Measurements from ENCODE around the gene TNFSF8. TPM values are rescaled to one million over a fixed set of nuclear protein-coding genes. Genes with fewer than 3 reads are reported as not detected.

TNFSF8 gene
- total RNA-seq, 2 experiments from 2014 or later, result 27.7 to 50.3 TPM

DNA sequence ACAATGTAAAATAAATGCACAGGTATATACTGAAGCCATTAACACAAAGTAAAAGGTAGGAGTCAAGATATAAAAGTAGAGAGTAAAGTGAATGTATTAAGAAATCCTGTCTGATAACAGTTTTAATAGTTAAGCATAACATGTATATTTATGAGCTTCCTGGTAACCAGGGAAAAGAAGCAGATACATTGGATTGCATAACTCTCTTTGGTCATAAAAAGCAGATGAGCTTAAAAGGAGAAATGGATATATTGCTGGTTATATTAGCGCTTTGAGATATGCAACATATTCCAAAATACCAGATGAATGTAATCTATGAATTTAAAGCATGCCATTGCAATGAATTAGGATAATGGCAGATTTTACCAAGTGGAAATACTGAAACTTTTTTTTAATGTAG, 6.2 kb upstream of the TNFSF8 start:
- Histone ChIP-seq H3K4me3 (ENCODE audit: low read depth, low read length, poor library complexity, severe bottlenecking) (no peak overlapping the region), H3K9me3 (ENCODE audit: low read length) (no peaks in the 10 kb centered on the region), H4K20me1 (ENCODE audit: insufficient read depth, low read length) (no peaks in the 10 kb centered on the region), H3K36me3 (ENCODE audit: insufficient read depth, low read length) (no peaks in the 10 kb centered on the region), H3K27ac (ENCODE audit: low read depth, low read length, poor library complexity, severe bottlenecking) (no peak overlapping the region), H3K4me1 (ENCODE audit: insufficient read depth, low read length, poor library complexity, severe bottlenecking) (peaks cover 30% of the 10 kb centered on the region), H3K9me2 (ENCODE audit: insufficient read depth, low read length) (no peaks in the 10 kb centered on the region), H2AFZ (ENCODE audit: low read length) (no peak overlapping the region), H3K4me2 (ENCODE audit: low read length) (no peak overlapping the region), H3K79me2 (ENCODE audit: insufficient read depth, low read depth, low read length) (no peaks in the 10 kb centered on the region)
- no TSS peak for BruUV-seq (replicated peaks)
- CTCF ChIA-PET (ENCODE audit: unreplicated experiment), result interaction anchor here (0.7 kb wide), 1 partner anchor 26 kb away, joined by 4 read pairs; no protein-coding TSS in a partner anchor
- POLR2A ChIA-PET, result interaction anchor here (0.5 to 3.2 kb wide), 10 partner anchors 11 to 370 kb away, joined by 3 to 8 read pairs (median 4); no protein-coding TSS in a partner anchor
- no peak for TF ChIP-seq CTCF (conservative IDR thresholded peaks at IDR 0.05; ENCODE audit: low read length)
- TF ChIP-seq EZH2phosphoT487 (IDR thresholded peaks at IDR 0.05; ENCODE audit: borderline replicate concordance, low read depth, low read length), result no peak
- intact Hi-C loops (cut with micrococcal nuclease; ENCODE audit: unreplicated experiment), result no loop called here
- no peak for DNase-seq (ENCODE audit: low spot score)

DNA sequence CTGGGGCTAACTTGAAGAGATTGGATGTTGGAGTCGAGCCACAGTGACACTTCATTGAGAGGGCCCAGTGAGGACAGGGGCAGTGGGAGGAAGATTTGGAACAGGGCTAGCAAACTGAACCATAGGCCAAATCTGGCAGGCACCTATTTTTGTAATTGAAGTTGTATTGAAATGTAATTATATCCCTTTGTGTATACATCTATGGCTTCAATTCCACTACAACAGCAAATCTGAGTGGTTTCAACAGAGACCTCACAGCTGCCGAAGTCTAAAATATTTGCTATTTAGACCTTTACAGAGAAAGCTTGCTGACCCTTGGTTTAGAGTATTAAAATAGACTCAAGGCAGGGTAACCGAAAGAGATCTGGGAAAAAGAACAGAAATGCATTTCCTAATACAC, 4.7 kb upstream of the TNFSF8 start:
- no peaks in the 10 kb centered on the region for H3K36me3 ChIP-seq (ENCODE audit: insufficient read depth, low read length)
- H4K20me1 ChIP-seq (ENCODE audit: insufficient read depth, low read length), result no peaks in the 10 kb centered on the region
- H3K4me1 ChIP-seq (ENCODE audit: insufficient read depth, low read length, poor library complexity, severe bottlenecking), result peaks cover 41% of the 10 kb centered on the region
- H3K79me2 ChIP-seq (ENCODE audit: insufficient read depth, low read depth, low read length), result peaks cover 2% of the 10 kb centered on the region; the same call in 1 of the 2 replicates
- ChIA-PET POLR2A (interaction anchor here (3.2 kb wide), 1 partner anchor 9 kb away, joined by 8 read pairs; no protein-coding TSS in a partner anchor), CTCF (ENCODE audit: unreplicated experiment) (no interaction called here)
- H3K9me3 ChIP-seq (ENCODE audit: low read length), result no peaks in the 10 kb centered on the region
- intact Hi-C loops (cut with micrococcal nuclease; ENCODE audit: unreplicated experiment), result no loop called here
- H3K9me2 ChIP-seq (ENCODE audit: insufficient read depth, low read length), result no peaks in the 10 kb centered on the region
- no peak overlapping the region for H2AFZ ChIP-seq (ENCODE audit: low read length)
- H3K4me2 ChIP-seq (ENCODE audit: low read length), result no peak overlapping the region
- H3K4me3 ChIP-seq (ENCODE audit: low read depth, low read length, poor library complexity, severe bottlenecking), result no peak overlapping the region
- no peak overlapping the region for H3K27ac ChIP-seq (ENCODE audit: low read depth, low read length, poor library complexity, severe bottlenecking)
- TF ChIP-seq EZH2phosphoT487 (IDR thresholded peaks at IDR 0.05; ENCODE audit: borderline replicate concordance, low read depth, low read length), result no peak
- no peak for TF ChIP-seq CTCF (conservative IDR thresholded peaks at IDR 0.05; ENCODE audit: low read length)
- no peak for DNase-seq (ENCODE audit: low spot score)
- no TSS peak for BruUV-seq (replicated peaks)

DNA sequence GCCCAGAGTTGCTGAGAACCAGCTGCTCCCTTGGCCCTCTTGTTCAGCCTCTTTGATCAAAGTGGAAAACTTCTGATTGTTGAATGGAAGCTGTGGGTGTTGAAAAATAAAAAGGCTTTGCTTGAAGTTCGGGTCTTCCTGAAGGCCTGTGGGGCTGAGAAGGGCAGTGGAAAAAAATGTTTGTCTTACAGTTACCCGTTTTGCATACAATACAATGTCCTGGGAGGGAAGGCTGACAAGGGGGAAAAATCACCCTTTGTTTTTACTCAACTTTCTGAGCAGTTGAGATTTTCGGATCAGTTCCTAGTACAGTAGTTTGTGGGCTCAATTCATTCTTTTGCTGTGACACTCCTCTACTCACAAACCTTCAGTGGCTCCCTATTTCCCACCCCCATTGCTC, 2.1 kb upstream of the TNFSF8 start:
- ChIA-PET POLR2A (interaction anchor here (0.7 to 6.2 kb wide), 7 partner anchors 9 to 33 kb away, joined by 3 to 108 read pairs (median 4); no protein-coding TSS in a partner anchor), CTCF (ENCODE audit: unreplicated experiment) (no interaction called here)
- Histone ChIP-seq H3K9me3 (ENCODE audit: low read length) (no peaks in the 10 kb centered on the region), H3K4me2 (ENCODE audit: low read length) (peak overlapping the region; percentile 84), H3K4me1 (ENCODE audit: insufficient read depth, low read length, poor library complexity, severe bottlenecking) (peaks cover 28% of the 10 kb centered on the region), H2AFZ (ENCODE audit: low read length) (peak overlapping the region; percentile 58; the same call in 1 of the 2 replicates), H3K36me3 (ENCODE audit: insufficient read depth, low read length) (no peaks in the 10 kb centered on the region), H3K4me3 (ENCODE audit: low read depth, low read length, poor library complexity, severe bottlenecking) (no peak overlapping the region), H4K20me1 (ENCODE audit: insufficient read depth, low read length) (no peaks in the 10 kb centered on the region), H3K79me2 (ENCODE audit: insufficient read depth, low read depth, low read length) (peaks cover 29% of the 10 kb centered on the region), H3K27ac (ENCODE audit: low read depth, low read length, poor library complexity, severe bottlenecking) (peak overlapping the region; percentile 27), H3K9me2 (ENCODE audit: insufficient read depth, low read length) (no peaks in the 10 kb centered on the region)
- TF ChIP-seq EZH2phosphoT487 (IDR thresholded peaks at IDR 0.05; ENCODE audit: borderline replicate concordance, low read depth, low read length), result no peak
- no peak for TF ChIP-seq CTCF (conservative IDR thresholded peaks at IDR 0.05; ENCODE audit: low read length)
- no TSS peak for BruUV-seq (replicated peaks)
- intact Hi-C loops (cut with micrococcal nuclease; ENCODE audit: unreplicated experiment), result no loop called here
- DNase-seq (ENCODE audit: low spot score), result peak; percentile 55
